Spleen (tissue), 11 donors: ENCODE data around the gene NKX6-2. TPM values are rescaled to one million over a fixed set of nuclear protein-coding genes. Genes with fewer than 3 reads are reported as not detected.

Experiments
- DNase-seq: peaks from one replicate; pipeline ENCODE4 v3.0.0-alpha.2; 2020
- H3K27ac ChIP-seq, 8 donors: fragments of 200-600 bp; sonication (generic) in 7 of 8; 1 replicate in 4 of 8; 2 replicates in 4 of 8; pipeline versions ENCODE4 v1.5.0 to v1.8.0; 2016 to 2021; ENCODE audit warnings: inconsistent platforms in 4 of 8, mild to moderate bottlenecking in 4 of 8, moderate library complexity in 1 of 8
- H3K27me3 ChIP-seq, 7 donors: fragments of 200-600 bp; sonication (generic) in 6 of 7; replicated peaks in 1 of 7; 1 replicate in 4 of 7; 2 replicates in 3 of 7; pipeline versions ENCODE4 v1.5.0 to v1.8.0; 2016 to 2021; ENCODE audit warnings: inconsistent platforms in 3 of 7, mild to moderate bottlenecking in 1 of 7
- H3K36me3 ChIP-seq, 6 donors: fragments of 200-600 bp; sonication (generic) in 5 of 6; 1 replicate in 4 of 6; 2 replicates in 2 of 6; pipeline versions ENCODE4 v1.5.0 to v1.8.0; 2016 to 2021; ENCODE audit warnings: inconsistent platforms in 2 of 6
- H3K4me1 ChIP-seq, 6 donors: fragments of 200-600 bp; sonication (generic) in 5 of 6; 1 replicate in 3 of 6; 2 replicates in 3 of 6; pipeline versions ENCODE4 v1.5.0 to v1.8.0; 2016 to 2021; ENCODE audit warnings: inconsistent platforms in 3 of 6
- H3K4me3 ChIP-seq, 8 donors: fragments of 200-600 bp; sonication (generic) in 7 of 8; 1 replicate in 4 of 8; 2 replicates in 4 of 8; pipeline versions ENCODE4 v1.5.0 to v1.8.0; 2016 to 2021; ENCODE audit warnings: inconsistent platforms in 4 of 8, mild to moderate bottlenecking in 4 of 8, moderate library complexity in 2 of 8
- H3K9me3 ChIP-seq, 8 donors: fragments of 200-600 bp; sonication (generic) in 7 of 8; 1 replicate in 4 of 8; 2 replicates in 4 of 8; pipeline versions ENCODE4 v1.5.0 to v1.8.0; 2016 to 2021; ENCODE audit warnings: inconsistent platforms in 4 of 8
- POLR2A ChIP-seq, 3 donors: fragments of 450-650 bp; IDR thresholded peaks; one replicate each; pipeline ENCODE4 v1.5.1; 2017; ENCODE audit warnings: antibody characterized with exemption in 3 of 3, mild to moderate bottlenecking in 1 of 3
- POLR2AphosphoS5 ChIP-seq, 3 donors: sonication (generic); formaldehyde crosslinking; IDR thresholded peaks; one replicate each; pipeline ENCODE4 v1.5.1; 2017; ENCODE audit warnings: antibody characterized with exemption in 3 of 3
- WGBS, 5 donors: extraction: QIAGEN DNeasy Blood & Tissue Kit in 3 of 5; methylation state at CpG; one replicate each; pipeline versions ENCODE4 v1.1.5 to v1.1.7; 2013 to 2018; 5-methylcytosine and 5-hydroxymethylcytosine counted together
- intact Hi-C: fragments of 100-400 bp; cut with DNase I; formaldehyde crosslinking; loops from one replicate; pipeline ENCODE4 v1.15.0; 2023; ENCODE audit warnings: low total_unique reads
- polyA plus RNA-seq, 3 donors: library from polyadenylated mRNA; stranded (reverse); fragments of 200-250 nt; gene quantifications; one replicate each; pipeline ENCODE4 v1.2.1, GENCODE V29; 2013
- total RNA-seq, 7 donors: library from RNA; depleted of rRNA in 3 of 7; stranded (reverse); fragments of >200 nt in 3 of 7; fragmentation: NEBNext Ultra II Directional in 4 of 7; extraction: Animal tissue kit (Norgen Biotek cat#: 25700) in 4 of 7; gene quantifications; one replicate each; pipeline versions ENCODE4 v1.1.0 to v1.2.1, GENCODE V29; 2016 to 2021
- TF ChIP-seq, protein P1 (sequence below), 11 experiments: fragments of 200-600 bp in 7 of 11; fragments of 450-650 bp in 4 of 11; sonication (generic) in 4 of 11; IDR thresholded peaks in 8 of 11; conservative IDR thresholded peaks in 3 of 11; 1 replicate in 7 of 11; 2 replicates in 4 of 11; pipeline versions ENCODE4 v1.4.0 to v1.8.0; 2016 to 2021; ENCODE audit warnings: antibody characterized with exemption in 11 of 11, inconsistent platforms in 4 of 11, mild to moderate bottlenecking in 1 of 11
- donor health status: healthy with polysubstance abuse.
- donor health status: DM: no; HTN: no; CAD: no; lungs with moderate emphysema.
- donor health status: DM: no; HTN: no; CAD: no.
- donor health status: Bipolar disorder and iron deficiency.
- donor health status: healthy.
- donor health status: DM: no; HTN: no; CAD: no.
- donor health status: DM: yes; HTN: yes; CAD: no.

NKX6-2 gene
- total and polyA plus RNA-seq, 10 donors = 0.03 to 0.08 TPM; not detected in 8

DNA sequence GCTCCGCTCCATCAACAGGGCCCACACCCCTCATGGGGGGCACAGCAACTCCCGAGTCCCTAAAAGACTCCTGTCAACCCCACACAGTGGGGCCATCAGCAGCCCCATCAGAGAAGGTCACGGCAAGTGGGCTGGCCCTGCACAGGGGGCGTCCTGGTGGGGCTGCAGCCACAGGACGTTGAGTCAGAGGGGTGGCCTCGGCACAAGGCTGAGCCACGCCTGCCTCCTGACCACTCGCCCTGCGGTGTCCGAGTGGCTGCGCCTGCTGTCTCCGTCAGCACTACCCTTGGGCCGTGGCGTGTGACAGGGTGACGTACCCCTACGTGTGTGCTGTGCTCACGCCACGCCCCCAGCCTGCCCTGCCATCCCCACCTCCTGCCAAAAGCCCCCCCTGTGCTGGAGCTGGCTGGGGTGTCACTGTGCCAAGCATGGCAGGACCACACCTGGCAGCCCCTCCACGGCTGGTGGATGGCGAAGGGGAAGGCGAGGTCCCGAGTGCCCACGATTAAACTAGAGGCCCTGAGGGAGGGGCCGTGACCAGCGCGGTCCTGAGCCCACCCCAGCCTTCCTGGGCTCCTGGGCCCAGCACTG lies 26.0 kb upstream of the NKX6-2 start:
- DNase-seq = peak; percentile 67

DNA sequence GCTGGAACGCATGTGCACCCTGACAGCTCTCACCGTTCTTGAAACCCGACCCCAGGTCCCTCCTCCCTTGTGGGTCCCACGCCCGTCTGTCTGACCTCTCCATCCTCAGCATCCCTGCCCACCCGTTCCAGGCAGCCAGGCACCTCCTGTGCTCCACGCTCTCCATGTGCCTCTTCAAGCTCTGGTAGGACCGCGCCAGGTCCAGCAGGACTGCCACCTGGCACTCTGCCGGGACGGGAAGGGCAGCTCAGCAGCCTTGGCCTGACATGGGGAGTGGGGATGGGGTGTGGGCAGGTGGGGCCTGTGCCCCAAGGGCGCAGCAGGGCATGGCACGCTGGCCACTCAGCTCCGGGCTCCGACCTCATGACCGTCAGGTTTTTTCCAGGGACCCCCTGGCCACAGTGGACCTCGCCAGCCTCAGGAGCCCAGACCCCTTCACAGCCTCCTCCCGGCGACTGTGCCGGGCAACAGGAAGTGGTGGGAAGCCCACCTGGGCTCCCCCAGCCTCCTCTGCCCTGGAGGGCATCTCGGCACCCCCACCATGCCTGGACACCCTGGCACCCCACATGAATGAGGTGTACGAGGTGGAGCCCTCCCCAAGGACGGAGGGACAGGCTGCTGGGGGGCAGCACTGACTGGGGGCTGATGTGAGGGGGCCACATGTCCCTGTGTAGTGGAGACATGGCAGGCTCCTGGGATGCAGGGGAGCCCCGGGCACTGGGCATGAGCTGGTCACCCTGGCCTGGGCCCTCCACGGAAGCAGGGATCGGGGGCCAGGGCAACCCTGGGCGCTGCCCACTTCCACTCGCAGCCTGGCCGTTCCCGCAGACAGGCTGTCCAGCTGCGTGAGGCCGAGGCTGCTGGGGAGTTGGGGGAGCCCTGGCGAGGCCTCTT lies 25.1 kb upstream of the NKX6-2 start:
- TF ChIP-seq, protein P1, sequence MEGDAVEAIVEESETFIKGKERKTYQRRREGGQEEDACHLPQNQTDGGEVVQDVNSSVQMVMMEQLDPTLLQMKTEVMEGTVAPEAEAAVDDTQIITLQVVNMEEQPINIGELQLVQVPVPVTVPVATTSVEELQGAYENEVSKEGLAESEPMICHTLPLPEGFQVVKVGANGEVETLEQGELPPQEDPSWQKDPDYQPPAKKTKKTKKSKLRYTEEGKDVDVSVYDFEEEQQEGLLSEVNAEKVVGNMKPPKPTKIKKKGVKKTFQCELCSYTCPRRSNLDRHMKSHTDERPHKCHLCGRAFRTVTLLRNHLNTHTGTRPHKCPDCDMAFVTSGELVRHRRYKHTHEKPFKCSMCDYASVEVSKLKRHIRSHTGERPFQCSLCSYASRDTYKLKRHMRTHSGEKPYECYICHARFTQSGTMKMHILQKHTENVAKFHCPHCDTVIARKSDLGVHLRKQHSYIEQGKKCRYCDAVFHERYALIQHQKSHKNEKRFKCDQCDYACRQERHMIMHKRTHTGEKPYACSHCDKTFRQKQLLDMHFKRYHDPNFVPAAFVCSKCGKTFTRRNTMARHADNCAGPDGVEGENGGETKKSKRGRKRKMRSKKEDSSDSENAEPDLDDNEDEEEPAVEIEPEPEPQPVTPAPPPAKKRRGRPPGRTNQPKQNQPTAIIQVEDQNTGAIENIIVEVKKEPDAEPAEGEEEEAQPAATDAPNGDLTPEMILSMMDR (IDR thresholded peaks at IDR 0.05 in 8 of 11, conservative IDR thresholded peaks at IDR 0.05 in 3 of 11) = no peak
- TF ChIP-seq POLR2AphosphoS5 (IDR thresholded peaks at IDR 0.05) (no peak), POLR2A (IDR thresholded peaks at IDR 0.05) (no peak)
- no peak overlapping the region for H3K27ac ChIP-seq
- H3K27me3 ChIP-seq = peaks cover 0 to 79% (median 4%) of the 10 kb centered on the region in 7 donors
- no peaks in the 10 kb centered on the region for H3K9me3 ChIP-seq
- 66 to 74% (median 71%) methylated on average over 24 to 33 of the region's 33 CpGs for WGBS, 5 donors
- intact Hi-C loops = no loop called here
- H3K4me1 ChIP-seq = no peaks in the 10 kb centered on the region
- H3K36me3 ChIP-seq = no peaks in the 10 kb centered on the region
- peak; percentile 68 for DNase-seq
- H3K4me3 ChIP-seq = no peak overlapping the region

More for the DNA sequence above, 26.0 kb upstream of the NKX6-2 start:
- no peaks in the 10 kb centered on the region for H3K4me1 ChIP-seq
- H3K36me3 ChIP-seq = no peaks in the 10 kb centered on the region
- TF ChIP-seq POLR2A (IDR thresholded peaks at IDR 0.05) = no peak
- TF ChIP-seq POLR2AphosphoS5 (IDR thresholded peaks at IDR 0.05) = peak in 1 of 3 donors; percentile 62
- 78 to 93% (median 85%) methylated on average over 17 to 26 of the region's 26 CpGs for WGBS, 5 donors
- H3K4me3 ChIP-seq = no peak overlapping the region
- intact Hi-C loops = no loop called here
- peaks cover 0 to 87% (median 4%) of the 10 kb centered on the region in 7 donors for H3K27me3 ChIP-seq
- H3K27ac ChIP-seq = no peak overlapping the region
- no peaks in the 10 kb centered on the region for H3K9me3 ChIP-seq

DNA sequence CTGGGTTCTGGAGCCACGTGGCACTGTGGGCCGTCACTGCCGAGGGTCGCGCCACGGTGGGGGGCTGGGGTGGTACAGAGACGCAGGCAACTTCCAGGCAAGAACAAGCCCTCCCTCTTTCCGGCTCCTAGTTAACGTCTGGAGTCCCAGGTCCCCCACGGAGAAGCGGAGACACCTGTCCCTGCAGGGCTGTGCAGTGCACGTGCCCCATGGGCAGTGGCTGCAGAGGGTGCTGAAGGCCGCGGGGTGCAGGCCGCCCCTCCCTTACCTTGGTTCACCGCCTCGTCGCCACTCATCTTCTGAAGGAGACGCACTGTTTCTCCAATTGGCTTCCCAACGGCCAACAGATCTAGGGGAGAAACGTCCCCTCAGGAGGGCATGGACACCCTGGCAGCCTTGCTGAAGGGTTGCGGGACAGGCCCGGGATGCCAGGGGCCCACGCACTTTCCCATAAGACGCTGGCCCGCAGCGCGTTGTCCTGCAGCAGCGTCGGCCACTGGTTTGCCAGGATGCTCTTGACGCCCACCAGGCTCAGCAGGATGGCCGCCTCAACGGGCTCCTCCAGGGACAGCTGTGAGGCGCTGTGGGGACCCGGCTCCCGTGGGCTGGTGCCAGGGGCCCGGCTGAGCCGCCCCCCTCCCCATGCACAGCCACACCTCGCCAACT lies 24.3 kb upstream of the NKX6-2 start:
- TF ChIP-seq, protein P1 (IDR thresholded peaks at IDR 0.05 in 8 of 11, conservative IDR thresholded peaks at IDR 0.05 in 3 of 11) = no peak
- intact Hi-C loops = no loop called here
- Histone ChIP-seq H3K27me3 (peaks cover 0 to 76% (median 4%) of the 10 kb centered on the region in 7 donors), H3K36me3 (no peaks in the 10 kb centered on the region), H3K4me3 (no peak overlapping the region), H3K9me3 (no peaks in the 10 kb centered on the region), H3K4me1 (no peaks in the 10 kb centered on the region), H3K27ac (no peak overlapping the region)
- 83 to 86% (median 85%) methylated on average over 19 to 39 of the region's 39 CpGs for WGBS, 5 donors
- no peak for DNase-seq

DNA sequence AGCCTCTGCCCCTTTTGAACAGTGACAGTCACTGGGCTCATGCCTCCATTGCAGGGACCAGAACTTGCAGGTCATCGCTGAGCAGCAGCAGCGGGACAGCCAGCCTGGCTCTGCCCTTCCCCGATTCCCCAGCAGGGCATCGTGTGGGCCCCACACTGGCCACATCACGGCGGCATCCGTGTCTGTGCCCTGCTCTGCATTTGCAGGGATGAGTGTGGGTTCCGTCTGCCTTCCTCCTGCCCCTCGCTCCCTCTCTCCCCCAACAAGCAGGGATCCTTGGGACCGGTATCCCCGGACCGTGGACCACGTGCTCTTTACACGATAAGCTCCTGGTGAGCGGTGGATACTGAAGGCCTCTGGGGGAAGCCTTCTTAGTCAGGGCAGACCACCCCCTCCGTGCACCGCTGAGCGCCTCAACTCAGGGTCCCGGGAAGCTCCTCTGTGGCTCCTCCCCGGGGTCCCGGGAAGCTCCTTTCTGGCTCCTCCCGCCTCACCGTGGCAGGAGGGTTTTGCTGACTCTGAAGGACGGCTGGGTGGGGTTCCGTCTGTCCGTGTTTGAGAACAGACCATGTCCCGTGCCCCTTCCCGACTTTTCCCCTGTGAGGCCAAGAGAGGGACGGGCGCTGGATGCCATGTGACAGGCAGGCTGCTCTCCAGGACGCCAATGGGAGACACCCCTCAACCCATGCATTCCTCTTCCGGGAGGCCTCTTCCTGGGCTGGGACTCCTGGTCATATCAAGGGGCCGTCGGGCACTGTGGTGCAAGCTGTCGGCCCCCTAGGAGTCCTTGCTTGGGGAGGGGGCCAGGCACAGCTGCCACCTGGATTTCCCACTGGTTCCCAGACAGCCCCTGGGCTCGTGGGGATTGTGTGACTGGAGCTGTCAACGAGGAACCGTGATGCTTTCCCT lies 23.5 kb upstream of the NKX6-2 start:
- H3K36me3 ChIP-seq = no peaks in the 10 kb centered on the region
- intact Hi-C loops = no loop called here
- no peaks in the 10 kb centered on the region for H3K4me1 ChIP-seq
- no peaks in the 10 kb centered on the region for H3K9me3 ChIP-seq
- no peak overlapping the region for H3K4me3 ChIP-seq
- WGBS, 5 donors = 80 to 90% (median 84%) methylated on average over 29 to 38 of the region's 38 CpGs
- H3K27me3 ChIP-seq = peaks cover 0 to 72% (median 4%) of the 10 kb centered on the region in 7 donors
- peak; percentile 65 for DNase-seq
- H3K27ac ChIP-seq = no peak overlapping the region
- TF ChIP-seq POLR2A (IDR thresholded peaks at IDR 0.05) (no peak), POLR2AphosphoS5 (IDR thresholded peaks at IDR 0.05) (no peak)
- TF ChIP-seq, protein P1 (IDR thresholded peaks at IDR 0.05 in 8 of 11, conservative IDR thresholded peaks at IDR 0.05 in 3 of 11) = no peak
